HepG2 (cell line): ENCODE data around the gene NLRC5. TPM values are rescaled to one million over a fixed set of nuclear protein-coding genes. Genes with fewer than 3 reads are reported as not detected.
A peak's percentile ranks its signal among the peaks of the same experiment; 100 is the strongest.

ENCODE experiments used
- GTF2F1 ChIP-seq: fragments of 150-350 bp; IDR thresholded peaks from 2 replicates; pipeline ENCODE4 v1.6.1; 2014; ENCODE audit warnings: low read length
- KAT2B ChIP-seq: fragments of 150-350 bp; IDR thresholded peaks from 2 replicates; pipeline ENCODE4 v1.6.1; 2014; ENCODE audit warnings: low read depth, low read length, borderline replicate concordance
- NFIB ChIP-seq: sonication (generic); formaldehyde crosslinking; IDR thresholded peaks from 2 replicates; pipeline ENCODE4 v1.9.0; 2021; ENCODE audit warnings: missing genetic modification reagents, mild to moderate bottlenecking, borderline replicate concordance
- ONECUT2 ChIP-seq: sonication (generic); formaldehyde crosslinking; IDR thresholded peaks from 2 replicates; pipeline ENCODE4 v1.4.0; 2020; ENCODE audit warnings: missing genetic modification reagents
- U2AF2 ChIP-seq: fragments of 200-400 bp; formaldehyde crosslinking; IDR thresholded peaks from 2 replicates; pipeline ENCODE4 v1.6.1; 2017; ENCODE audit warnings: low read depth, mild to moderate bottlenecking, low read length
- ZC3H13 ChIP-seq: sonication (generic); formaldehyde crosslinking; IDR thresholded peaks from 2 replicates; pipeline ENCODE4 v1.8.1; 2023; ENCODE audit warnings: mild to moderate bottlenecking, missing genetic modification reagents, moderate library complexity
- ZFP36 ChIP-seq: fragments of 150-350 bp; IDR thresholded peaks from 2 replicates; pipeline ENCODE4 v1.6.1; 2018; ENCODE audit warnings: borderline replicate concordance, low read length, low read depth; ENCODE audit not compliant: partially characterized antibody
- ZNF343 ChIP-seq: sonication (generic); formaldehyde crosslinking; IDR thresholded peaks from 2 replicates; pipeline ENCODE4 v1.4.0; 2020; ENCODE audit warnings: mild to moderate bottlenecking, missing genetic modification reagents
- ZNF44 ChIP-seq: sonication (generic); formaldehyde crosslinking; IDR thresholded peaks from 2 replicates; pipeline ENCODE4 v1.5.1; 2020; ENCODE audit warnings: mild to moderate bottlenecking, missing genetic modification reagents
- ZNF570 ChIP-seq: sonication (generic); formaldehyde crosslinking; IDR thresholded peaks from 2 replicates; pipeline ENCODE4 v1.4.0; 2020; ENCODE audit warnings: mild to moderate bottlenecking, missing genetic modification reagents, borderline replicate concordance
- ZNF761 ChIP-seq: sonication (generic); formaldehyde crosslinking; conservative IDR thresholded peaks from 2 replicates; pipeline ENCODE4 v1.4.0; 2020; ENCODE audit warnings: mild to moderate bottlenecking, missing genetic modification reagents
- polyA plus RNA-seq, 8 experiments: library from polyadenylated mRNA; depleted of rRNA in 3 of 8; stranded (reverse) in 7 of 8; unstranded in 1 of 8; fragments of >200 nt; fragmentation: Illumina TruSeq in 4 of 8; extraction: Trizol in 4 of 8; gene quantifications; 2 replicates each; pipeline versions ENCODE4 v1.2.1 to v1.2.3, GENCODE V29; 2011 to 2016; ENCODE audit warnings: low read depth in 4 of 8, missing spikeins in 1 of 8, mixed read lengths in 1 of 8; ENCODE audit not compliant: insufficient read depth in 1 of 8
- total RNA-seq, 5 experiments: library from RNA; depleted of rRNA; stranded (reverse); fragments of >200 nt; fragmentation: Illumina TruSeq; extraction: Trizol; gene quantifications; 2 replicates each; pipeline ENCODE4 v1.2.3, GENCODE V29; 2016; ENCODE audit warnings: low read depth in 1 of 5
- TF ChIP-seq, protein P1 (sequence below): sonication (generic); formaldehyde crosslinking; IDR thresholded peaks from 2 replicates; pipeline ENCODE4 v1.4.0; 2020; ENCODE audit warnings: mild to moderate bottlenecking, missing genetic modification reagents
- TF ChIP-seq, protein P2 (sequence below): sonication (generic); formaldehyde crosslinking; IDR thresholded peaks from 2 replicates; pipeline ENCODE4 v1.4.0; 2020; ENCODE audit warnings: missing genetic modification reagents
- TF ChIP-seq, protein P3 (sequence below): sonication (generic); formaldehyde crosslinking; IDR thresholded peaks from 2 replicates; pipeline ENCODE4 v1.4.0; 2020; ENCODE audit warnings: missing genetic modification reagents
- TF ChIP-seq, protein P4 (sequence below): sonication (generic); formaldehyde crosslinking; IDR thresholded peaks from 2 replicates; pipeline ENCODE4 v1.4.0; 2020; ENCODE audit warnings: mild to moderate bottlenecking, missing genetic modification reagents
- TF ChIP-seq, protein P5 (sequence below): sonication (generic); formaldehyde crosslinking; IDR thresholded peaks from 2 replicates; pipeline ENCODE4 v1.4.0; 2020; ENCODE audit warnings: missing genetic modification reagents

NLRC5 gene
- total and polyA plus RNA-seq, 2 of the 13 experiments (the other 11 are each of a cell fraction or from before 2014, with no cell fraction given), result 6.3 to 12.7 TPM

DNA sequence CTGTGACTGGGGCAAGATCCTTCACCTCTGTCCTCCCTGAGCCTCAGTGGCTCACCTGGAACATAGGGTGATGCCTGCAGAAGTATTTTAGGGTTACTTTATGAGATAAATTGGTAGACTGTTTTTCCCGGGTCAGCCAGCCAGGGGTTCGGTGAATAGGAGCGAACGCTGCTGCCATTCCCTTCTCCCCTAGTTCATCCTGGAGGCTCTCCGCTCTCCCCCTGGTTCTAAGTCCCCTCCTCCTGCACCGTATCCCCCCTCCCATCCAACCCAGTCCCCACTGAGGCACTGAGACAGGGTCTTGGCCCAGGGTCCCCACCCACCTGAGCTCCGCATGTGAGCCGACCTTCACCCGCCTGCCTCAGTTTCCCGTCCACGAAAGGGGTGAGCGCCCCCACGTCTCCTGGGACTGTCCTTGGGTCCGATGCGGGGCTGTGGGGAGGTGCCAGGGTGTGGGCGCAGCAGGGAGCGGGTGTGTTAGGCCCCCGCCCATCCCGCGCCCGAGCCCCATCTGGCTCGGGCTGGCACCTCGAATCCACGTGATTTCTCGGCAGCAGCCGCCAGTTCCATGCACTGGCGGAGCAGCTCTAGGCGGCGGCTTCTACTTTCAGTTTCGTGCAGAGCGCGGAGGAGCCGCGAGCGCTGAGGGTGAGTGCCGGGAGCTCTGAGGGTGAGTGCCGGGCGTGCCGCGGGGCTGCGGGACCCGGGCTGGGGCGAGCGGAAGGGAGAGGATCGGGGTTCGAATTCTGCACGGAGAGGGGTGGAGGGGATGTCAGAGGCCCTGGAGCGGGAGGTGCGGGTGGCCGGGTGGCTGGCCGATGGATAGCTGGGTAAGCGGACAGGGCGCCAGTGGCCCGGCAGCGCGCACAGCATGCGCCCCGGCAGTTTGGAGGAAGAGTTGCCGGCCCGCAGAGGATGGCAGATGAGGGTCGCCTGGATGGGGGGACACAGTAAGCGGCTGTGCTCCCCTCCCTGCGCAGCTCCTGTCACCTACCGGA, at the start of gene NLRC5 (continued):
- TF ChIP-seq ZNF44, result peak; percentile 65; the same call in 1 of the 2 replicates
- no peak for TF ChIP-seq ZNF343 (CRISPR knock-in tag)
- TF ChIP-seq ONECUT2 (CRISPR knock-in tag), result no peak
- TF ChIP-seq, protein P1, sequence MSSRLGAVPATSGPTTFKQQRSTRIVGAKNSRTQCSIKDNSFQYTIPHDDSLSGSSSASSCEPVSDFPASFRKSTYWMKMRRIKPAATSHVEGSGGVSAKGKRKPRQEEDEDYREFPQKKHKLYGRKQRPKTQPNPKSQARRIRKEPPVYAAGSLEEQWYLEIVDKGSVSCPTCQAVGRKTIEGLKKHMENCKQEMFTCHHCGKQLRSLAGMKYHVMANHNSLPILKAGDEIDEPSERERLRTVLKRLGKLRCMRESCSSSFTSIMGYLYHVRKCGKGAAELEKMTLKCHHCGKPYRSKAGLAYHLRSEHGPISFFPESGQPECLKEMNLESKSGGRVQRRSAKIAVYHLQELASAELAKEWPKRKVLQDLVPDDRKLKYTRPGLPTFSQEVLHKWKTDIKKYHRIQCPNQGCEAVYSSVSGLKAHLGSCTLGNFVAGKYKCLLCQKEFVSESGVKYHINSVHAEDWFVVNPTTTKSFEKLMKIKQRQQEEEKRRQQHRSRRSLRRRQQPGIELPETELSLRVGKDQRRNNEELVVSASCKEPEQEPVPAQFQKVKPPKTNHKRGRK (CRISPR knock-in tag), result no peak
- TF ChIP-seq ZNF761 (CRISPR knock-in tag), result 0 out of 2 replicates have a peak, but pooled peaks have one; percentile 84
- TF ChIP-seq U2AF2, result no peak
- no peak for TF ChIP-seq NFIB (CRISPR knock-in tag)
- no peak for TF ChIP-seq KAT2B
- TF ChIP-seq, protein P2, sequence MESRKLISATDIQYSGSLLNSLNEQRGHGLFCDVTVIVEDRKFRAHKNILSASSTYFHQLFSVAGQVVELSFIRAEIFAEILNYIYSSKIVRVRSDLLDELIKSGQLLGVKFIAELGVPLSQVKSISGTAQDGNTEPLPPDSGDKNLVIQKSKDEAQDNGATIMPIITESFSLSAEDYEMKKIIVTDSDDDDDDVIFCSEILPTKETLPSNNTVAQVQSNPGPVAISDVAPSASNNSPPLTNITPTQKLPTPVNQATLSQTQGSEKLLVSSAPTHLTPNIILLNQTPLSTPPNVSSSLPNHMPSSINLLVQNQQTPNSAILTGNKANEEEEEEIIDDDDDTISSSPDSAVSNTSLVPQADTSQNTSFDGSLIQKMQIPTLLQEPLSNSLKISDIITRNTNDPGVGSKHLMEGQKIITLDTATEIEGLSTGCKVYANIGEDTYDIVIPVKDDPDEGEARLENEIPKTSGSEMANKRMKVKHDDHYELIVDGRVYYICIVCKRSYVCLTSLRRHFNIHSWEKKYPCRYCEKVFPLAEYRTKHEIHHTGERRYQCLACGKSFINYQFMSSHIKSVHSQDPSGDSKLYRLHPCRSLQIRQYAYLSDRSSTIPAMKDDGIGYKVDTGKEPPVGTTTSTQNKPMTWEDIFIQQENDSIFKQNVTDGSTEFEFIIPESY, result no peak
- no peak for TF ChIP-seq ZC3H13 (CRISPR knock-in tag)
- no peak for TF ChIP-seq ZFP36
- no peak for TF ChIP-seq GTF2F1
- TF ChIP-seq, protein P3, sequence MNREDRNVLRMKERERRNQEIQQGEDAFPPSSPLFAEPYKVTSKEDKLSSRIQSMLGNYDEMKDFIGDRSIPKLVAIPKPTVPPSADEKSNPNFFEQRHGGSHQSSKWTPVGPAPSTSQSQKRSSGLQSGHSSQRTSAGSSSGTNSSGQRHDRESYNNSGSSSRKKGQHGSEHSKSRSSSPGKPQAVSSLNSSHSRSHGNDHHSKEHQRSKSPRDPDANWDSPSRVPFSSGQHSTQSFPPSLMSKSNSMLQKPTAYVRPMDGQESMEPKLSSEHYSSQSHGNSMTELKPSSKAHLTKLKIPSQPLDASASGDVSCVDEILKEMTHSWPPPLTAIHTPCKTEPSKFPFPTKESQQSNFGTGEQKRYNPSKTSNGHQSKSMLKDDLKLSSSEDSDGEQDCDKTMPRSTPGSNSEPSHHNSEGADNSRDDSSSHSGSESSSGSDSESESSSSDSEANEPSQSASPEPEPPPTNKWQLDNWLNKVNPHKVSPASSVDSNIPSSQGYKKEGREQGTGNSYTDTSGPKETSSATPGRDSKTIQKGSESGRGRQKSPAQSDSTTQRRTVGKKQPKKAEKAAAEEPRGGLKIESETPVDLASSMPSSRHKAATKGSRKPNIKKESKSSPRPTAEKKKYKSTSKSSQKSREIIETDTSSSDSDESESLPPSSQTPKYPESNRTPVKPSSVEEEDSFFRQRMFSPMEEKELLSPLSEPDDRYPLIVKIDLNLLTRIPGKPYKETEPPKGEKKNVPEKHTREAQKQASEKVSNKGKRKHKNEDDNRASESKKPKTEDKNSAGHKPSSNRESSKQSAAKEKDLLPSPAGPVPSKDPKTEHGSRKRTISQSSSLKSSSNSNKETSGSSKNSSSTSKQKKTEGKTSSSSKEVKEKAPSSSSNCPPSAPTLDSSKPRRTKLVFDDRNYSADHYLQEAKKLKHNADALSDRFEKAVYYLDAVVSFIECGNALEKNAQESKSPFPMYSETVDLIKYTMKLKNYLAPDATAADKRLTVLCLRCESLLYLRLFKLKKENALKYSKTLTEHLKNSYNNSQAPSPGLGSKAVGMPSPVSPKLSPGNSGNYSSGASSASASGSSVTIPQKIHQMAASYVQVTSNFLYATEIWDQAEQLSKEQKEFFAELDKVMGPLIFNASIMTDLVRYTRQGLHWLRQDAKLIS (CRISPR knock-in tag), result no peak
- TF ChIP-seq, protein P4, sequence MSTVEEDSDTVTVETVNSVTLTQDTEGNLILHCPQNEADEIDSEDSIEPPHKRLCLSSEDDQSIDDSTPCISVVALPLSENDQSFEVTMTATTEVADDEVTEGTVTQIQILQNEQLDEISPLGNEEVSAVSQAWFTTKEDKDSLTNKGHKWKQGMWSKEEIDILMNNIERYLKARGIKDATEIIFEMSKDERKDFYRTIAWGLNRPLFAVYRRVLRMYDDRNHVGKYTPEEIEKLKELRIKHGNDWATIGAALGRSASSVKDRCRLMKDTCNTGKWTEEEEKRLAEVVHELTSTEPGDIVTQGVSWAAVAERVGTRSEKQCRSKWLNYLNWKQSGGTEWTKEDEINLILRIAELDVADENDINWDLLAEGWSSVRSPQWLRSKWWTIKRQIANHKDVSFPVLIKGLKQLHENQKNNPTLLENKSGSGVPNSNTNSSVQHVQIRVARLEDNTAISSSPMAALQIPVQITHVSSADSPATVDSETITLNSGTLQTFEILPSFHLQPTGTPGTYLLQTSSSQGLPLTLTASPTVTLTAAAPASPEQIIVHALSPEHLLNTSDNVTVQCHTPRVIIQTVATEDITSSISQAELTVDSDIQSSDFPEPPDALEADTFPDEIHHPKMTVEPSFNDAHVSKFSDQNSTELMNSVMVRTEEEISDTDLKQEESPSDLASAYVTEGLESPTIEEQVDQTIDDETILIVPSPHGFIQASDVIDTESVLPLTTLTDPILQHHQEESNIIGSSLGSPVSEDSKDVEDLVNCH, result no peak
- TF ChIP-seq ZNF570 (CRISPR knock-in tag), result no peak
- TF ChIP-seq, protein P5, sequence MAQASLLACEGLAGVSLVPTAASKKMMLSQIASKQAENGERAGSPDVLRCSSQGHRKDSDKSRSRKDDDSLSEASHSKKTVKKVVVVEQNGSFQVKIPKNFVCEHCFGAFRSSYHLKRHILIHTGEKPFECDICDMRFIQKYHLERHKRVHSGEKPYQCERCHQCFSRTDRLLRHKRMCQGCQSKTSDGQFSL (CRISPR knock-in tag), result no peak
